Mucosa of descending colon (tissue), 3 donors: ENCODE measurements around the gene UACA. TPM values are rescaled to one million over a fixed set of nuclear protein-coding genes. Genes with fewer than 3 reads are reported as not detected.

Experiments used
- ATAC-seq: fragments of 200-7000 bp; cut with Tn5 transposase; one replicate; pipeline ENCODE4 v1.9.1; 2020; ENCODE audit warnings: mild to moderate bottlenecking, moderate library complexity
- DNase-seq, 3 donors: peaks; one replicate each; pipeline ENCODE4 v3.0.0-alpha.2; 2020
- H3K36me3 ChIP-seq: fragments of 200-600 bp; one replicate; pipeline ENCODE4 v1.8.0; 2021; ENCODE audit warnings: low read depth, mild to moderate bottlenecking
- H3K4me1 ChIP-seq: fragments of 200-600 bp; one replicate; pipeline ENCODE4 v1.8.0; 2021; ENCODE audit warnings: low read depth, mild to moderate bottlenecking
- H3K4me3 ChIP-seq: fragments of 200-600 bp; one replicate; pipeline ENCODE4 v1.8.0; 2021; ENCODE audit warnings: mild to moderate bottlenecking
- H3K9me3 ChIP-seq: fragments of 200-600 bp; one replicate; pipeline ENCODE4 v1.8.0; 2021; ENCODE audit warnings: mild to moderate bottlenecking
- intact Hi-C, 2 donors: fragments of 100-400 bp; cut with DNase I in 1 of 2; cut with micrococcal nuclease in 1 of 2; formaldehyde crosslinking; loops; one replicate each; pipeline versions ENCODE4 v1.11.0 to v1.11.1; 2022; cut with DNase I, micrococcal nuclease
- total RNA-seq, 3 donors: library from RNA; stranded (reverse); fragmentation: NEBNext Ultra II Directional in 2 of 3; extraction: Animal tissue kit (Norgen Biotek cat#: 25700) in 2 of 3; gene quantifications; one replicate each; pipeline versions ENCODE4 v1.2.1 to v1.2.4, GENCODE V29; 2021 to 2023
- TF ChIP-seq, protein P1 (sequence below): fragments of 200-600 bp; IDR thresholded peaks from one replicate; pipeline ENCODE4 v1.8.0; 2022; ENCODE audit warnings: antibody characterized with exemption, mild to moderate bottlenecking
- donor health status: DM: no; HTN: no; CAD: no; lungs with moderate emphysema.
- donor health status: DM: no; HTN: no; CAD: no.
- donor health status: DM: no; HTN: yes; CAD: no.

Gene UACA
- total RNA-seq, 3 donors from 2014 or later, result 42.1 to 74.7 (median 64.9) TPM

DNA sequence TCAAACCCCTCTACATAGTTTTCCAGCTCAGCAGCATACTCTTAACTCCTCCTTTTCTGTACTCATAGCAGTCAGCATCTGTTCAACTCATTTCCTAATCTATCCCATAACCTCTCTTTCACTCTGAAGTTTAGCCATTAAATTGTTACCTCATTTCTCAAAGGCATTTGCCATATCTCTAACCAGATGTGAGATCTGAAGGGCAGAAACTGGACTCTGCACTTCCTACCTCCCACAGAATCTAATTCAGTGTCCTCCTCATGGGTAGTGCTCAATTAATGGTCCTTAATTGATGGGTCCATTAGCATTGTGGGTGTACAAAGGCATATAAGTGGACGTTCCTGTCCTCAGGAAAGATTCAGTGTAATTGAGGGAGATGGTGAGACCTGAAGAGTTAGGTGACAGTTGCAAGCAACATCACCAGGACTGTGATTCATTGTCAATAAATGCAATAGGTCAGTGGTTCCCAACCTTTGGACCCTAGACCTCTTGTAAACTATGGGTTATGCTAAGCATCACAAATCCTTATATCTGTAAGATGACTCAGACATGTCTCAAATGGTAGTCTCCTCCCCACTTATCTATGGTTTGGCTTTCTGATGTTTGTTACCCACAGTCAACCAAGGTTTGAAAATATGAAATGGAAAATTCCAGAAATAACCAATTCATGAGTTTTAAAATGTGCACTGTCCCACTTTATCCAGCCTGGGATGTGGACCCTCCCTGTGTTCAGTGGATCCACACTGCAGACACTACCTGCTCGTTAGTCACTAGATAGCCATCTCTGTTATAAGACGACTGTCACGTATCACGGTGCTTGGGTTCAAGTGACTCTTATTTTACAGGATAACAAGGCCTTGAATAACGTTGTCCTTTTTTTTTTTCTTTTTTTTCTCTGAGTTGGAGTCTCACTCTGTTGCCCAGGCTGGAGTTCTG lies 25.0 kb upstream of the UACA start:
- Histone ChIP-seq H3K36me3 (no peaks in the 10 kb centered on the region), H3K4me1 (no peaks in the 10 kb centered on the region), H3K4me3 (no peak overlapping the region), H3K9me3 (no peaks in the 10 kb centered on the region)
- ATAC-seq (peak; percentile 91), DNase-seq (peak in 1 of 3 donors; percentile 56)
- TF ChIP-seq, protein P1, sequence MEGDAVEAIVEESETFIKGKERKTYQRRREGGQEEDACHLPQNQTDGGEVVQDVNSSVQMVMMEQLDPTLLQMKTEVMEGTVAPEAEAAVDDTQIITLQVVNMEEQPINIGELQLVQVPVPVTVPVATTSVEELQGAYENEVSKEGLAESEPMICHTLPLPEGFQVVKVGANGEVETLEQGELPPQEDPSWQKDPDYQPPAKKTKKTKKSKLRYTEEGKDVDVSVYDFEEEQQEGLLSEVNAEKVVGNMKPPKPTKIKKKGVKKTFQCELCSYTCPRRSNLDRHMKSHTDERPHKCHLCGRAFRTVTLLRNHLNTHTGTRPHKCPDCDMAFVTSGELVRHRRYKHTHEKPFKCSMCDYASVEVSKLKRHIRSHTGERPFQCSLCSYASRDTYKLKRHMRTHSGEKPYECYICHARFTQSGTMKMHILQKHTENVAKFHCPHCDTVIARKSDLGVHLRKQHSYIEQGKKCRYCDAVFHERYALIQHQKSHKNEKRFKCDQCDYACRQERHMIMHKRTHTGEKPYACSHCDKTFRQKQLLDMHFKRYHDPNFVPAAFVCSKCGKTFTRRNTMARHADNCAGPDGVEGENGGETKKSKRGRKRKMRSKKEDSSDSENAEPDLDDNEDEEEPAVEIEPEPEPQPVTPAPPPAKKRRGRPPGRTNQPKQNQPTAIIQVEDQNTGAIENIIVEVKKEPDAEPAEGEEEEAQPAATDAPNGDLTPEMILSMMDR, result no peak
- intact Hi-C loops, result no loop called here

DNA sequence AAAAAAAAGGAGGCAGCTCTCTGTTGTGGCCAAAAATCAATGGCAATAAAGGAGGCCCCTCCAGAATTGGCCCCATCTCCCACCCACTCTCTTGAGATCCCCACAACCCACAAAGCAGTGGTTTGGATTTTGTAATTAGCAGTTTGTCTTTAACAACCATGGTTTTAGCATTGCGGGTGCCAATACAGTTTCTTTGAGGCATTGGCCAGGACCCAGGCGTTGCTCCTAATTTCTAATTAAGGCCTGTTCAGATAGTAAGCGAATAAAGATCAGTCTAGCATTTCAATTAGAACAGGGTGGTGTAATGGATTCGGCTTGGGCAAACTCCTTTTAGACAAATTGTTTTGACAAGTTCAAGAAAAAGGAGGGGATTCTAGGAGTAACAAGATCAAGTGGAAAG lies 23.6 kb upstream of the UACA start:
- H3K9me3 ChIP-seq, result no peaks in the 10 kb centered on the region
- DNase-seq, result no peak
- intact Hi-C loops, result no loop called here
- no peak for ATAC-seq
- H3K4me3 ChIP-seq, result no peak overlapping the region
- H3K4me1 ChIP-seq, result no peaks in the 10 kb centered on the region
- TF ChIP-seq, protein P1, result no peak
- H3K36me3 ChIP-seq, result no peaks in the 10 kb centered on the region

- H3K4me3 ChIP-seq, result no peak overlapping the region
- no peaks in the 10 kb centered on the region for H3K4me1 ChIP-seq
- intact Hi-C loops, result no loop called here
- H3K9me3 ChIP-seq, result no peaks in the 10 kb centered on the region
- TF ChIP-seq, protein P1, result no peak
- peak in 1 of 3 donors; percentile 30 for DNase-seq
- ATAC-seq, result peak; percentile 81
- no peaks in the 10 kb centered on the region for H3K36me3 ChIP-seq
These were observed 20.3 kb upstream of the UACA start for GRCh38 chr15:70783610-70784022.

- TF ChIP-seq, protein P1, result no peak
- Histone ChIP-seq H3K4me3 (no peak overlapping the region), H3K9me3 (no peaks in the 10 kb centered on the region), H3K4me1 (no peaks in the 10 kb centered on the region), H3K36me3 (no peaks in the 10 kb centered on the region)
- no peak for DNase-seq
- ATAC-seq, result peak; percentile 74
- intact Hi-C loops, result no loop called here
These were observed 19.7 kb upstream of the UACA start for GRCh38 chr15:70783041-70783440.

DNA sequence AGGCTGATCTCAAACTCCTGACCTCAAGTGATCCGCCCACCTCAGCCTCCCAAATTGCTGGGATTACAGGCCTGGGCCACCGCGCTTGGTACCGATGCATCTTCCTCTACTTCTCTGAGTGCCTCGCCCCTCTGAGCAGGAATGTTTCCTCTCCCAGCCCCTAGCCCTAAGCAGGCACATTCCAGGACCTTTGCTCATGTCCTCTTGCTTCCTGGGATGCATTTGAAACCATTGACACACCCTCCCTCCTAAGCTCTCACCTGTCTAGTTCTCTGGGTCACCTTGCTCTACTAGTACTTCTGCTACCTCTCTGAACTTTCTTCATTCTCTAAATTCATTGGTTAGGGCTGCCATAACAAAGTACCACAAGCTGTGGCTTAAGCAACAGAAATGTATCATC lies 17.9 kb upstream of the UACA start:
- Histone ChIP-seq H3K4me3 (no peak overlapping the region), H3K4me1 (no peaks in the 10 kb centered on the region), H3K9me3 (no peaks in the 10 kb centered on the region), H3K36me3 (no peaks in the 10 kb centered on the region)
- peak; percentile 53 for ATAC-seq
- no peak for DNase-seq
- intact Hi-C loops, result no loop called here
- TF ChIP-seq, protein P1, result no peak
